ENCODE results near the gene PARD3B. TPM values are rescaled to one million over a fixed set of nuclear protein-coding genes. Genes with fewer than 3 reads are reported as not detected.

Gene PARD3B
- total RNA-seq, 1 experiment from 2014 or later = 3.6 TPM

DNA sequence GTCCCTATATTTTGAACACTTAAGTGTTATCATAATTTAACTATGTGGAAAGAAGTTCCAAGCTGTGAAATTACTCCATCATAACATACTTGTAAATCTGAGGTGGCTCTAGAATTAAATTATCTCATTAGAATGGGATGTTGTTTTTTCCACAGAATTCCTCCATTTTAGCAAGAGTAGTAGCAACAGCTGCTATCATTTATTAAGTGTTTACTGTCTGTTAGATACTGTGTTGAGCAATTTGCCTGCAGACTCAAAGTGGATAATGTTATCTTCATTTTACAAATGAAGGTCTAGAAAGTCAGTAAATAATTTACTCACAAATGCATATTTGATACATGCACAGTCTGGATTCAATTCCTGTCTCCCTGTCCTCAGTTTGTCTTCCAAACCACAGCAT is 632.3 kb downstream of the PARD3B start:
- TF ChIP-seq, protein P1, sequence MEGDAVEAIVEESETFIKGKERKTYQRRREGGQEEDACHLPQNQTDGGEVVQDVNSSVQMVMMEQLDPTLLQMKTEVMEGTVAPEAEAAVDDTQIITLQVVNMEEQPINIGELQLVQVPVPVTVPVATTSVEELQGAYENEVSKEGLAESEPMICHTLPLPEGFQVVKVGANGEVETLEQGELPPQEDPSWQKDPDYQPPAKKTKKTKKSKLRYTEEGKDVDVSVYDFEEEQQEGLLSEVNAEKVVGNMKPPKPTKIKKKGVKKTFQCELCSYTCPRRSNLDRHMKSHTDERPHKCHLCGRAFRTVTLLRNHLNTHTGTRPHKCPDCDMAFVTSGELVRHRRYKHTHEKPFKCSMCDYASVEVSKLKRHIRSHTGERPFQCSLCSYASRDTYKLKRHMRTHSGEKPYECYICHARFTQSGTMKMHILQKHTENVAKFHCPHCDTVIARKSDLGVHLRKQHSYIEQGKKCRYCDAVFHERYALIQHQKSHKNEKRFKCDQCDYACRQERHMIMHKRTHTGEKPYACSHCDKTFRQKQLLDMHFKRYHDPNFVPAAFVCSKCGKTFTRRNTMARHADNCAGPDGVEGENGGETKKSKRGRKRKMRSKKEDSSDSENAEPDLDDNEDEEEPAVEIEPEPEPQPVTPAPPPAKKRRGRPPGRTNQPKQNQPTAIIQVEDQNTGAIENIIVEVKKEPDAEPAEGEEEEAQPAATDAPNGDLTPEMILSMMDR (IDR thresholded peaks at IDR 0.05) = no peak
- TF ChIP-seq TCF7L2 (IDR thresholded peaks at IDR 0.05; ENCODE audit: low read depth, low read length) = no peak
- TF ChIP-seq SIN3A (IDR thresholded peaks at IDR 0.05; ENCODE audit: borderline replicate concordance, insufficient read depth, low read depth, low read length) = no peak
- TF ChIP-seq POLR2AphosphoS5 (IDR thresholded peaks at IDR 0.05; ENCODE audit: low read depth, low read length) = no peak
- TF ChIP-seq, protein P2, sequence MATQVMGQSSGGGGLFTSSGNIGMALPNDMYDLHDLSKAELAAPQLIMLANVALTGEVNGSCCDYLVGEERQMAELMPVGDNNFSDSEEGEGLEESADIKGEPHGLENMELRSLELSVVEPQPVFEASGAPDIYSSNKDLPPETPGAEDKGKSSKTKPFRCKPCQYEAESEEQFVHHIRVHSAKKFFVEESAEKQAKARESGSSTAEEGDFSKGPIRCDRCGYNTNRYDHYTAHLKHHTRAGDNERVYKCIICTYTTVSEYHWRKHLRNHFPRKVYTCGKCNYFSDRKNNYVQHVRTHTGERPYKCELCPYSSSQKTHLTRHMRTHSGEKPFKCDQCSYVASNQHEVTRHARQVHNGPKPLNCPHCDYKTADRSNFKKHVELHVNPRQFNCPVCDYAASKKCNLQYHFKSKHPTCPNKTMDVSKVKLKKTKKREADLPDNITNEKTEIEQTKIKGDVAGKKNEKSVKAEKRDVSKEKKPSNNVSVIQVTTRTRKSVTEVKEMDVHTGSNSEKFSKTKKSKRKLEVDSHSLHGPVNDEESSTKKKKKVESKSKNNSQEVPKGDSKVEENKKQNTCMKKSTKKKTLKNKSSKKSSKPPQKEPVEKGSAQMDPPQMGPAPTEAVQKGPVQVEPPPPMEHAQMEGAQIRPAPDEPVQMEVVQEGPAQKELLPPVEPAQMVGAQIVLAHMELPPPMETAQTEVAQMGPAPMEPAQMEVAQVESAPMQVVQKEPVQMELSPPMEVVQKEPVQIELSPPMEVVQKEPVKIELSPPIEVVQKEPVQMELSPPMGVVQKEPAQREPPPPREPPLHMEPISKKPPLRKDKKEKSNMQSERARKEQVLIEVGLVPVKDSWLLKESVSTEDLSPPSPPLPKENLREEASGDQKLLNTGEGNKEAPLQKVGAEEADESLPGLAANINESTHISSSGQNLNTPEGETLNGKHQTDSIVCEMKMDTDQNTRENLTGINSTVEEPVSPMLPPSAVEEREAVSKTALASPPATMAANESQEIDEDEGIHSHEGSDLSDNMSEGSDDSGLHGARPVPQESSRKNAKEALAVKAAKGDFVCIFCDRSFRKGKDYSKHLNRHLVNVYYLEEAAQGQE (IDR thresholded peaks at IDR 0.05; ENCODE audit: insufficient read depth in 1 of 2, low read depth in 2 of 2, low read length in 1 of 2) = no peak
- H3K27ac ChIP-seq (ENCODE audit: low read length) = no peak overlapping the region
- intact Hi-C loops (cut with micrococcal nuclease; ENCODE audit: unreplicated experiment) = no loop called here
- H3K27me3 ChIP-seq (ENCODE audit: control insufficient read depth, insufficient read depth, low read length) = no peaks in the 10 kb centered on the region
- H3K36me3 ChIP-seq (ENCODE audit: control insufficient read depth, insufficient read depth, low read length) = no peaks in the 10 kb centered on the region
- ChIA-PET POLR2A (no interaction called here), CTCF (no interaction called here)
- ATAC-seq (no peak), DNase-seq (ENCODE audit: low read depth, low spot score) (no peak)
- no TSS peak for BruUV-seq (replicated peaks)
- H3K4me1 ChIP-seq (ENCODE audit: control insufficient read depth, insufficient read depth, low read length) = no peaks in the 10 kb centered on the region
- H3K9me3 ChIP-seq (ENCODE audit: control insufficient read depth, insufficient read depth, low read depth, low read length) = no peaks in the 10 kb centered on the region
- H3K4me3 ChIP-seq (ENCODE audit: low read depth in 2 of 2, low read length in 2 of 2) = no peak overlapping the region
- in situ Hi-C loops (cut with HindIII; ENCODE audit: low pct_unique_long_range_greater_than_20kb, low sequenced_read_pairs) = no loop called here

DNA sequence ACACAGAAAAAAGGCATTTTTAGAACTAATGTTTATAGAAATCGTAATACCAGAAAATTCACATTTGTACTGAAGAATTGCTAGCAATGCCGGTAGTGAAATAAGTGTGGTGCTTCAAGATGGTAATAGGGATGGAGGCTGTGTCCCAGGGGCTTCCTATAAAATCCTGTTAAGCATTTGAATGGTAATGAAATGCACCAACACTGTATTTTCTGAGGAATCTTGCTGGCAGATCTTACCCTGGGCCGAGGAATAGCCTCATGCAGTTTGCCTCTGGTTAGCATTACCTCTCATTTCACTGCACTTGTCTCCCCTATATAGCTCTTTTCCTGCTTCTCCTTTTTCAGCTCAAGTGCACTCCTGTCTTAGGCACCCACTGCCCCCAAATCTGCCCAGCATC is 635.5 kb downstream of the PARD3B start:
- intact Hi-C loops (cut with micrococcal nuclease; ENCODE audit: unreplicated experiment) = no loop called here
- ChIA-PET CTCF (no interaction called here), POLR2A (no interaction called here)
- no peaks in the 10 kb centered on the region for H3K9me3 ChIP-seq (ENCODE audit: control insufficient read depth, insufficient read depth, low read depth, low read length)
- no peaks in the 10 kb centered on the region for H3K36me3 ChIP-seq (ENCODE audit: control insufficient read depth, insufficient read depth, low read length)
- in situ Hi-C loops (cut with HindIII; ENCODE audit: low pct_unique_long_range_greater_than_20kb, low sequenced_read_pairs) = no loop called here
- ATAC-seq (no peak), DNase-seq (ENCODE audit: low read depth, low spot score) (no peak)
- no peaks in the 10 kb centered on the region for H3K27me3 ChIP-seq (ENCODE audit: control insufficient read depth, insufficient read depth, low read length)
- H3K27ac ChIP-seq (ENCODE audit: low read length) = no peak overlapping the region
- H3K4me3 ChIP-seq (ENCODE audit: low read depth in 2 of 2, low read length in 2 of 2) = no peak overlapping the region
- BruUV-seq (replicated peaks) = no TSS peak
- no peaks in the 10 kb centered on the region for H3K4me1 ChIP-seq (ENCODE audit: control insufficient read depth, insufficient read depth, low read length)
- TF ChIP-seq SIN3A (IDR thresholded peaks at IDR 0.05; ENCODE audit: borderline replicate concordance, insufficient read depth, low read depth, low read length) (no peak), POLR2AphosphoS5 (IDR thresholded peaks at IDR 0.05; ENCODE audit: low read depth, low read length) (no peak), TCF7L2 (IDR thresholded peaks at IDR 0.05; ENCODE audit: low read depth, low read length) (no peak)
- TF ChIP-seq, protein P2 (IDR thresholded peaks at IDR 0.05; ENCODE audit: insufficient read depth in 1 of 2, low read depth in 2 of 2, low read length in 1 of 2) = no peak
- TF ChIP-seq, protein P1 (IDR thresholded peaks at IDR 0.05) = no peak

Data from Panc1 (cell line).